Natural killer cell treated with Interleukin-12 subunit alpha and Interleukin-12 subunit beta and Interleukin-15 and Interleukin-18, amount 100 ng/mL, for 72 hours (primary cell): ENCODE results near the gene BRINP2. TPM values are rescaled to one million over a fixed set of nuclear protein-coding genes. Genes with fewer than 3 reads are reported as not detected.

Experiments used
- ATAC-seq, 2 donors: fragments of 150-1000 bp; cut with Tn5 transposase in 1 of 2; sonication (Bioruptor Pico), chemical (Tn5 transposase) in 1 of 2; 2 replicates each; pipeline ENCODE4 v1.10.0; 2021
- DNase-seq: peaks from one replicate; pipeline ENCODE4 v3.0.0; 2022; ENCODE audit warnings: low spot score
- H3K27ac Mint-ChIP-seq, 2 donors: 1 replicate in 1 of 2; 2 replicates in 1 of 2; pipeline ENCODE4 v1.8.0; 2022; ENCODE audit warnings: mixed read lengths in 2 of 2, mild to moderate bottlenecking in 1 of 2, moderate library complexity in 1 of 2
- H3K27me3 Mint-ChIP-seq, 2 donors: 1 replicate in 1 of 2; 2 replicates in 1 of 2; pipeline ENCODE4 v1.8.0; 2022; ENCODE audit warnings: mixed read lengths in 2 of 2
- H3K36me3 Mint-ChIP-seq: one replicate; pipeline ENCODE4 v1.8.0; 2022; ENCODE audit warnings: mixed read lengths
- H3K4me1 Mint-ChIP-seq, 2 donors: 1 replicate in 1 of 2; 2 replicates in 1 of 2; pipeline ENCODE4 v1.8.0; 2022; ENCODE audit warnings: low read depth in 2 of 2, mixed read lengths in 2 of 2, mild to moderate bottlenecking in 1 of 2
- H3K4me3 Mint-ChIP-seq: one replicate; pipeline ENCODE4 v1.8.0; 2022; ENCODE audit warnings: mixed read lengths
- H3K9me3 Mint-ChIP-seq: 2 replicates; pipeline ENCODE4 v1.8.0; 2022; ENCODE audit warnings: mixed read lengths
- total RNA-seq, 2 donors: library from RNA; stranded (reverse); gene quantifications; one replicate each; pipeline ENCODE4 v1.2.3, GENCODE V29; 2022

The BRINP2 gene
- total RNA-seq, 2 donors from 2014 or later: not detected

DNA sequence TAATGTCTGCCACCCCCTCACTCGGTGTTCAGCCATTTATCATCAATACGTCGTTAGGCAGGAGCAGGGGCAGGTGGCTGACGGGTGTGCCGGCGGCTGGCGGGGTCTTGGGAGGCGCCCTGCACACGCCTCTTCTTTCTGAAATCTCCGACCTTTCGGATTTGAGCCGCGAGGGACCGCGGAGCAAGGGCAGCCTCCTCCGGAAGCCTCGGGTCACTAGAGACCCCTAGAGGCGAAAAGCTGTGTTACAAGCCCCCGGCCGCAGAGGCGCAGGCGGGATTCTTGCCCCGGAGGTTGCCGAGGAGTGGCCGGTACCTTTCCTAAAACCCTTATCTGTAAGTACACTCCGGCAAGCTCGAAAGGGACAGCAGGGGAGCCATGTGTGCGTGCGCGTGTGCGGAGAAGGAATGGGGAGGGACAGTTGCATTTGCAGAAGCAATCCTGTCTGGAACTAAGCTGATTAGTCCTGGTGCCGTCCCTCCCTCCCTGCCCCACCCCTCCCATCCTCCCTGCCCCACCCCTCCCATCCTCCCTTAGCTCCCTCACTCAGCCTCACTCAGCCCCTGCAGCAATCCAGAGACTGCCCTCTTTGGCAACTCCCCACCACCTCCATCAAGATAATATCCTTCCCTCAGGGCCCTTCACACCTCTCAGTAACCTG lies 11.0 kb downstream of the BRINP2 start:
- peaks cover 7% of the 10 kb centered on the region for H3K9me3 Mint-ChIP-seq
- H3K27me3 Mint-ChIP-seq: peaks cover 8 to 9% of the 10 kb centered on the region in 2 donors
- peaks cover 0 to 4% of the 10 kb centered on the region in 2 donors for H3K4me1 Mint-ChIP-seq
- no peaks in the 10 kb centered on the region for H3K36me3 Mint-ChIP-seq
- ATAC-seq (peak; percentile 36 to 62), DNase-seq (no peak)
- no peak overlapping the region for H3K4me3 Mint-ChIP-seq
- H3K27ac Mint-ChIP-seq: no peak overlapping the region

DNA sequence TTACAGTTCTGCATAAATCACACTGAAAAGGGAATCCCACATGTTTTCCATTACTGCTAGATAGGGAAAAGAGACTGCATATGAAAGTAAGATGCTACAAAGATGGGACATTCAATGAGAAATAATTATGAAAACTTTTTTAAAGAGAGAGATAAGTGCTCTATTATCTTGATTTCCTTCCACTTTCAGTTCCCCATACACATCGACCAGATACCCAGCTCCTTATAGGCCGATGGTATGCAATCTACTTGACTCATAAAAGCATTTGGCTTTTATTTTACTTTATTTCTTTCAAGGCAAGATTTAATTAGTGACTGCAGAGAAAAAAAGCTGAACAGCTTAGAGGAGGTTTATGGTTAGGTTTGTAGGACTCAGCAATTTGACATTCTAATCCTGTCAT lies 13.1 kb downstream of the BRINP2 start:
- Mint-ChIP-seq H3K27ac (no peak overlapping the region), H3K36me3 (no peaks in the 10 kb centered on the region), H3K27me3 (peaks cover 3 to 8% of the 10 kb centered on the region in 2 donors), H3K4me1 (peaks cover 0 to 4% of the 10 kb centered on the region in 2 donors), H3K4me3 (no peak overlapping the region), H3K9me3 (peaks cover 3% of the 10 kb centered on the region)
- no peak for DNase-seq
- no peak for ATAC-seq

DNA sequence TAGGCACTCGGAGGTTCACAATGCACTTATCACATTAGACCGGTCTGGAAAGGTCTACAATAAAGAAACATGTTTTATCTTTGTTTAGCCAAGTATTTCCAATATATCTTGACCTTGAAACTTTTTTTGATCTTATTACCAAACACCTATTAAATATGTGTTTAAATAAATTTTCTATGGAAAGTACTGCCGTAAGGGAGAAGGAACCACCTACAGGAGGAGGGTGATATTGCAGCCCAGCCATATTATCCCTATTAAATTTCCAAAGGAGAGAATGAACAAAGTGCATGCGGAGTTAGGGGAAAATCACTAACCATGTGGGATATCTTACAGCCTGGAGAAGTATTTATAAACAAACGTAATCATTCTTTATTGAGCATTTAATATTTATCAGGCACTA lies 14.5 kb downstream of the BRINP2 start:
- Mint-ChIP-seq H3K9me3 (peaks cover 5% of the 10 kb centered on the region), H3K4me1 (peaks cover 0 to 4% of the 10 kb centered on the region in 2 donors), H3K27ac (no peak overlapping the region), H3K27me3 (peaks cover 3 to 8% of the 10 kb centered on the region in 2 donors), H3K36me3 (no peaks in the 10 kb centered on the region), H3K4me3 (no peak overlapping the region)
- DNase-seq (no peak), ATAC-seq (no peak)

DNA sequence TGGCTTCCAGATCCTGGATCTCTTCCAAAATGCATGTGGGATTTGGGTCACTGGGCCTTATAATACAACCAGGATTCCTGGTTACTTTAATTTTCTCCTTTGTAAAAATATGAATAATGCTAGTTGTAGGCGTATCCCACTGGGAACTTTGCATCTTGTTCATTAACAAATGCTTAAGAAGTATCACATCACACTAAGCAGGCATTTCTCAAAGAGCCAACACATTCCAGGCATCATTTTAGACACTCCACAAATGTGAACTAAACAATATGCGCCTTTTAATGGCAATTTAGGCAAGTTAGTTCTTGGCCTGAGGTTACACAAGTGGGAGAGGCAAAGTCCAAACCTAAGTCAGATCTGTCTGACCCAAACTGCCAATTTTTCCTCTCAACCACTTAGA lies 15.9 kb downstream of the BRINP2 start:
- no peak overlapping the region for H3K27ac Mint-ChIP-seq
- ATAC-seq: no peak

DNA sequence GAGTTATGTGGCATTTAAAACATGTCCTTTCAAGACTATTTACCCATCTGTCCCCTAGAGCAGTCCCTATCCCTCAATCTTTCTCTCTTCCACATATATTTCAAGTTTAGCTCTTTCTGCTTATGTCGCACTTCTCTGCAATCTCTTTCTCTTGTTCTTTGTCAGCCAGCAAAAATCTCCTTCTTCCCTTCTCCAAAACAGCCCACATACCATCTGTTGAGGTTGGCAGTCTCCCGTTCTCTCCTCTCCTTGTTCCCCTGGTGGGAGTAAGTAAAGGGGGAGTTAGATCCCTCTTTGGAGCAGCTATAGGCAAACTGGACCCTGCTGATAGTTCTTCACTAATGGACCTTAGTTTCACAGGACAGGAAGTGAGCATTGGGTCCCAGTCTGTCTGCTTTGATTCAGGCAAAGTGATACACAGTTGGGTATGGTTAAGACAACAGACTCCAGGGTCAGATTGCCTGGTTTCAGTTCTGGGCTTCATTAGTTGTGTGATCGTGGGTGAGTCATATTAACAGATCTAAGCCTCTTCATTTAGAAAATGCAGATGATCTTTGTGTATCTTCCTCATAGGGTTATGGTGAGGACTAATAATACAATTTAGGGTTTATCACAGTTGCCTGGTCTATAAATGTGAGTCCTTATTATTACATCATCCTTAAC lies 19.7 kb downstream of the BRINP2 start:
- H3K27ac Mint-ChIP-seq: no peak overlapping the region
- H3K4me3 Mint-ChIP-seq: no peak overlapping the region
- DNase-seq: no peak
- ATAC-seq: no peak
- H3K36me3 Mint-ChIP-seq: no peaks in the 10 kb centered on the region
- peaks cover 11% of the 10 kb centered on the region for H3K9me3 Mint-ChIP-seq
- no peaks in the 10 kb centered on the region for H3K4me1 Mint-ChIP-seq
- no peaks in the 10 kb centered on the region for H3K27me3 Mint-ChIP-seq

More for the DNA sequence above, 15.9 kb downstream of the BRINP2 start:
- DNase-seq: no peak
- Mint-ChIP-seq H3K27me3 (peaks cover 3 to 8% of the 10 kb centered on the region in 2 donors), H3K36me3 (no peaks in the 10 kb centered on the region), H3K4me1 (peaks cover 0 to 4% of the 10 kb centered on the region in 2 donors), H3K4me3 (no peak overlapping the region), H3K9me3 (peaks cover 7% of the 10 kb centered on the region)

DNA sequence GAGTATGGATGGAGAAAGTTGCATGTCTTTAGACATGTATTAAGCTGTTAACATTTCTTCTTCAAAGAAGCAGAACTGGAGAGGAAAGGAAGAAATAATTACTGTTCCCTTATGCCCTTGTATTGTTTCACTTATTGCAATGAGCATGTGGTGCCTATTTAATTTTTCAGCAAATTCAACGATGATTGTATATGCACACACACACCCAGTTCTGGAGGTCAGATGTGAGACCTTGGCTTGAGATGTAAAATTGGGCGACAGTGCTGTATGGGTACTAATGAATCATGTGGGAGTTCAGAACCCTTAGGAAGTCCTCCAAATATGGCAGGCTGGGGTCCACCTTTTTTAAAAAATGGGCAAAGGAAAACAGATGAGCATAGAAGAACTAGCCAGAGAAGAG lies 27.5 kb downstream of the BRINP2 start:
- Mint-ChIP-seq H3K27ac (no peak overlapping the region), H3K9me3 (peaks cover 20% of the 10 kb centered on the region)

DNA sequence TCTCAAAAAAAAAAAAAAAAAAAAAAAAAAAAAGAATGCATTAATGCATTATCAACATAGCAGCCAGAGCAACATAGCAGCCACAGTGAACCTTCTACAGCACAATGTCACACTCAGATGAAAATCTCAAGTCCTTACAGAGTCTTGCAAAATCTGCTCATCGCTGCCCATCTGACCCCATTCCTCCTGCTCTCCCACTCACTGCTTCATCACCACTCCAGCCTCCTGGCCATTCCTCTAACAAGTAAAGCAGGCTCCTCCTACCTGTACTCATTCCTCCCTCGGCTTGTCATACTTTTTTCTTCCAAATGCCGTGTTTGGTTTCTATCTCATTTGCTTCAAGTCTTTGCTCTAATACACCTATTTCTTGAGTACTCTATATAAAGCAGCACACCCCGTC lies 29.5 kb downstream of the BRINP2 start:
- Mint-ChIP-seq H3K27me3 (no peaks in the 10 kb centered on the region), H3K36me3 (no peaks in the 10 kb centered on the region), H3K4me1 (no peaks in the 10 kb centered on the region), H3K4me3 (no peak overlapping the region), H3K9me3 (peaks cover 19% of the 10 kb centered on the region), H3K27ac (no peak overlapping the region)
- DNase-seq (no peak), ATAC-seq (no peak)

More for the DNA sequence above, 27.5 kb downstream of the BRINP2 start:
- Mint-ChIP-seq H3K4me3 (no peak overlapping the region), H3K27me3 (no peaks in the 10 kb centered on the region), H3K36me3 (no peaks in the 10 kb centered on the region), H3K4me1 (no peaks in the 10 kb centered on the region)
- ATAC-seq (no peak), DNase-seq (no peak)

DNA sequence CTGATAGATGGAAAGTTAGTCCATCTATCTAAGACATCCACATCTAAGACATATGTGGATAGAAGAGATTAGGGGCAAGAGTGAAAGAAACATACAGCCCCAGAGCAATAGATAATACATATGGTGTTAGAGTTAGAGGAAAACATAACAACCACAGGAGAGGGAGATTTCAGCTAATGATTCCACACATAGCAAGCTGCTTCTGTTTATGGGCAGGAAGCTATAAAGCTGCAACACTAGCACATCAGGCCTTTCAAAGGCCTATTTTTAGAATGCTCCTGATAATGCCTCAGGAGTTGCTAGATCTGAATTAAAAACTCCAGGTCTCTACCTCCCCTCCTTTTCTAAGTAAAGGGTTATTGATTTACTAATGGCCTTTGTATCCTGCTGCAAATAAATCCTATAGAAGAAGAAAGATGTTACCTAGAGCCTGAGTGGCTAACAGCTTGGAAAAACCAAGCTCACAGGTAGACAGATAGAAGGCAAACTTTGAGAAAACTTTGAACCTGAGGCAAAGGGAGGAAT lies 36.1 kb downstream of the BRINP2 start:
- H3K4me1 Mint-ChIP-seq: no peaks in the 10 kb centered on the region
- H3K36me3 Mint-ChIP-seq: no peaks in the 10 kb centered on the region
- ATAC-seq: no peak
- H3K27me3 Mint-ChIP-seq: no peaks in the 10 kb centered on the region
- H3K27ac Mint-ChIP-seq: no peak overlapping the region
- no peak overlapping the region for H3K4me3 Mint-ChIP-seq
- peaks cover 13% of the 10 kb centered on the region for H3K9me3 Mint-ChIP-seq
- no peak for DNase-seq

DNA sequence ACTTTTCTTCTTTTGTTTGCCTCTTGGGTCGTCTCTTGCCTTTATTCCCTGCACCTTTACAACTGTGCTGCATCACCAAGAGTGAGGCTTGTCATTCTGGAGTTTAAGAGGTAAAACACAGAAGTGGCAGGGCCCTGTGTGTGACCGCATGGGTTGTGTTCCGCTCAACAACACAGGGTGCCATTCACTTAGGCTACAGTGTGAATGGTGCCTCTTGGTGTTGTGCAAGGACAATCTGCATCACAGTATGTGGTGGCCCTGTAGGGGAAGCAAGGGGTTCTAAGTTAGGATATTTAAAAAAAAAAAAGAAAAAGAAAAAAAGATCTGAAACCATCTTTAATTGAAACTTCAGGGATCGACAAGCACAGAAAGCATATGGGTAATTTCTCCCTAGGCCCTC lies 38.2 kb downstream of the BRINP2 start:
- Mint-ChIP-seq H3K27me3 (no peaks in the 10 kb centered on the region), H3K9me3 (peaks cover 10% of the 10 kb centered on the region), H3K4me1 (no peaks in the 10 kb centered on the region), H3K36me3 (no peaks in the 10 kb centered on the region), H3K27ac (no peak overlapping the region), H3K4me3 (no peak overlapping the region)
- DNase-seq: no peak
- ATAC-seq: no peak

DNA sequence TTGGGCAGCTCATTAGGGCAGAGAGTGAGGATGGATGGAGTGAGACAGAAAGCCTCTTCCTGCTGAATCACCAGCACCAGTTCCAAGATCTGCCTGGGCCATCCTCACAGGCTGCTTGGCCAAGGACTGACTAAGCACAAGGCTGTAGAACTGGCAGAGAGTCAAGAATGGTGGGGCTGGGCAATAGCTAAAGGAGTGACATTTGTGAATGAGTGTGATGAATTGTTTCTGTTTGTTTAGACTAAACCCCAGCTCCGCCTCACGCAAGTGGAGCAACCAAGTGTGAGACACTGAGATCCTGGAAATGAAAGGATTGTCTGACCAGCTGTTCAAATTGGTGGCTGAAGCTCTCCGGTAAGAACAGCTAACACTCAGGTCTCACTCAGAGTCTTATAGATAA lies 38.6 kb downstream of the BRINP2 start:
- H3K27me3 Mint-ChIP-seq: no peaks in the 10 kb centered on the region
- DNase-seq: no peak
- peaks cover 10% of the 10 kb centered on the region for H3K9me3 Mint-ChIP-seq
- H3K27ac Mint-ChIP-seq: no peak overlapping the region
- H3K4me3 Mint-ChIP-seq: no peak overlapping the region
- H3K4me1 Mint-ChIP-seq: no peaks in the 10 kb centered on the region
- H3K36me3 Mint-ChIP-seq: no peaks in the 10 kb centered on the region
- no peak for ATAC-seq

DNA sequence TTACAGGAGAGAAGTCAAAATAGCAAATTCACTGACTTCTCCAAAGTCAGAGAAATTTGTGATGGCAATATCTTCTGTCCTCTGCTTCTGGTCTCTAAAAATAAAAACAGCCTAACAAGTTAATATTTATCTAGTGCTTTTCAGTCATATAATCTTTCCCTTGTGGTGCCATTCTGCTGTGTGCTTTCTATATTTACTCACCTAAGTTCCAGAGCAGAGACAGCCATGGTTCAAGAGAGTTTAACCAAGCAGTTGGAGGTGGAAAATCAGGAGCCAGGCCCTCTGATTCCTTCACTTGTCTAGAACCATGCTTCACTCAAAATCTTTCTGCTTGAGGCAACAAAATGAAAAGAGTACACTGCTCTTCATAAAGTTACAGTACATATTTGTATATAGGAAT lies 39.3 kb downstream of the BRINP2 start:
- H3K27me3 Mint-ChIP-seq: no peaks in the 10 kb centered on the region
- H3K27ac Mint-ChIP-seq: no peak overlapping the region
- ATAC-seq: no peak
- no peaks in the 10 kb centered on the region for H3K36me3 Mint-ChIP-seq
- H3K4me1 Mint-ChIP-seq: no peaks in the 10 kb centered on the region
- peaks cover 12% of the 10 kb centered on the region for H3K9me3 Mint-ChIP-seq
- H3K4me3 Mint-ChIP-seq: no peak overlapping the region
- no peak for DNase-seq

DNA sequence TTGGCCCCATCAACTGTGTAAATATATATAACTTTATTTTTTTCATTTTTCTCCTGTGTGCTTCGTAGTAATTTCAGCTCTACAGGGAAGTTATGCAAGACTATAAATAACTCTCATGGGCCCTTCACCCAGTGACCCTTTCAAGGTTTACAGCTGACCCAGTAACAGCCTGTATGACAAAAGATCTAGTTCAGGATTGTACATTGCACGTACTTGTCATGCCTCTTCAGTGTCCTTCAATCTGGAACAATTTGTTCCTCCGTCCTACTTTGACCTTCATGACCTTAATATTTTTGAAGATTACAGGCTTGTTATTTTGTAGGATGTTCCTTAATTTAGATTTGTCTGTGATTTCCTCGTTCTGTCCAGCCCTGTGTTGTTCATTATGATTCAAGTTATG lies 40.5 kb downstream of the BRINP2 start:
- Mint-ChIP-seq H3K9me3 (peaks cover 12% of the 10 kb centered on the region), H3K36me3 (no peaks in the 10 kb centered on the region), H3K4me1 (no peaks in the 10 kb centered on the region), H3K27me3 (no peaks in the 10 kb centered on the region), H3K27ac (no peak overlapping the region), H3K4me3 (no peak overlapping the region)
- DNase-seq: no peak
- ATAC-seq: no peak

DNA sequence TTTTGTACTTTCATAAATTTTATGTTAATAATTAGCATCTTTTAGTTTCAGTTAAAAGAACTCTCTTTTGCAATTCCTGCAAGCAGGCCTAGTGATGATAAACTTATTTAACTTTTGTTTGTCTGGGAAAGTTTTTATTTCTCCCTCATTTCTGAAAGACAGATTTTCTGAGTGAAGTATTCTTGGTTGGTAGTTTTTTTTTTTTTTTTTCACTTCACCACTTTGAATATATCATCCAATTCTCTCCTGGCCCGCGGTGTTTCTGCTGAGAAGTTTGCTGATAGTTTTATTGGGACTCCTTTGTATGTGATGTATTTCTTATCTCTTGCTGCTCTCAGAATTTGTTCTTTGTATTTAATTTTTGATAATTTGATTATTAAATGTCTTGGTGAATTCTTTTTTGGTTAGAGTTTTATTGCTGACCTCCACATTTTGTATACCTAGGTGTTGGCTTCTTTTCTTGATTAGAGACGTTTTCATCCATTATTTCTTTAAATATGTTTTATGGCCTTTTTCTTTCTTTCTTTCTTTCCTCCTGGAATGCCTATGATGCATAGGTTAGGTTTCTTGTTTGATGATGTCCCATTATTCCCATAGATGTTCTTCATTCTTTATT lies 45.9 kb downstream of the BRINP2 start:
- no peaks in the 10 kb centered on the region for H3K27me3 Mint-ChIP-seq
- no peak for ATAC-seq
- H3K36me3 Mint-ChIP-seq: no peaks in the 10 kb centered on the region
- peaks cover 10% of the 10 kb centered on the region for H3K9me3 Mint-ChIP-seq
- no peak for DNase-seq
- H3K4me3 Mint-ChIP-seq: no peak overlapping the region
- no peaks in the 10 kb centered on the region for H3K4me1 Mint-ChIP-seq
- H3K27ac Mint-ChIP-seq: no peak overlapping the region
